HG03139 (cell line): ENCODE data around the gene PAAF1.

ENCODE experiments used
- ATAC-seq: cut with Tn5 transposase; IDR thresholded peaks from one replicate; pipeline ENCODE4 v1.9.1; 2021; ENCODE audit not compliant: unreplicated experiment

The PAAF1 gene

GRCh38 chr11:73876424-73877310 lies at the start of gene PAAF1, which contains the start of gene COA4:
Gene PAAF1, plus strand, starts transcription at chr11:73876999. Its CDS starts 23 bp downstream, at chr11:73877022.
Gene COA4, minus strand, starts transcription at chr11:73876846. Its CDS starts 3,468 bp downstream, at chr11:73873378.
- peak; percentile 97 for ATAC-seq

- no peak for ATAC-seq
Observed at GRCh38 chr11:73830261-73830660, 46.5 kb upstream of the PAAF1 start.

GRCh38 chr11:73833067-73833466 lies 43.7 kb upstream of the PAAF1 start:
- no peak for ATAC-seq

- no peak for ATAC-seq
Observed at GRCh38 chr11:73838443-73839122, 38.2 kb upstream of the PAAF1 start.

- ATAC-seq: no peak
Observed at GRCh38 chr11:73839123-73839457, 37.7 kb upstream of the PAAF1 start.

- no peak for ATAC-seq
Observed at GRCh38 chr11:73851046-73851764, 25.6 kb upstream of the PAAF1 start.

- ATAC-seq: no peak
Observed at GRCh38 chr11:73852049-73852448, 24.8 kb upstream of the PAAF1 start.

- ATAC-seq: no peak
Observed at GRCh38 chr11:73854680-73855079, 22.1 kb upstream of the PAAF1 start.

- ATAC-seq: no peak
Observed at GRCh38 chr11:73856031-73856567, 20.7 kb upstream of the PAAF1 start.

GRCh38 chr11:73859671-73860070 lies 17.1 kb upstream of the PAAF1 start:
- no peak for ATAC-seq

- ATAC-seq: no peak
Observed at GRCh38 chr11:73860202-73860601, 16.6 kb upstream of the PAAF1 start.

- ATAC-seq: no peak
Observed at GRCh38 chr11:73862986-73863385, 13.8 kb upstream of the PAAF1 start.

- no peak for ATAC-seq
Observed at GRCh38 chr11:73866095-73866579, 10.7 kb upstream of the PAAF1 start.

GRCh38 chr11:73866586-73866996 lies 10.2 kb upstream of the PAAF1 start:
- ATAC-seq: no peak

- no peak for ATAC-seq
Observed at GRCh38 chr11:73869332-73869949, 7.4 kb upstream of the PAAF1 start.

- no peak for ATAC-seq
Observed at GRCh38 chr11:73870261-73870660, 6.5 kb upstream of the PAAF1 start.

- ATAC-seq: no peak
Observed at GRCh38 chr11:73872749-73873357, 3.9 kb upstream of the PAAF1 start.

GRCh38 chr11:73875380-73875779 lies 1.4 kb upstream of the PAAF1 start:
- no peak for ATAC-seq

- no peak for ATAC-seq
Observed at GRCh38 chr11:73875840-73876239, 959 bp upstream of the PAAF1 start.

- no peak for ATAC-seq
Observed at GRCh38 chr11:73878771-73879170, 2.0 kb downstream of the PAAF1 start.
